CD4-positive, alpha-beta T cell treated with Interleukin-17A for 1 hour (primary cell): ENCODE data around the gene PASK.

Experiments
- DNase-seq: peaks from one replicate; pipeline ENCODE4 v3.0.0-alpha.2; 2020

PASK gene

DNA sequence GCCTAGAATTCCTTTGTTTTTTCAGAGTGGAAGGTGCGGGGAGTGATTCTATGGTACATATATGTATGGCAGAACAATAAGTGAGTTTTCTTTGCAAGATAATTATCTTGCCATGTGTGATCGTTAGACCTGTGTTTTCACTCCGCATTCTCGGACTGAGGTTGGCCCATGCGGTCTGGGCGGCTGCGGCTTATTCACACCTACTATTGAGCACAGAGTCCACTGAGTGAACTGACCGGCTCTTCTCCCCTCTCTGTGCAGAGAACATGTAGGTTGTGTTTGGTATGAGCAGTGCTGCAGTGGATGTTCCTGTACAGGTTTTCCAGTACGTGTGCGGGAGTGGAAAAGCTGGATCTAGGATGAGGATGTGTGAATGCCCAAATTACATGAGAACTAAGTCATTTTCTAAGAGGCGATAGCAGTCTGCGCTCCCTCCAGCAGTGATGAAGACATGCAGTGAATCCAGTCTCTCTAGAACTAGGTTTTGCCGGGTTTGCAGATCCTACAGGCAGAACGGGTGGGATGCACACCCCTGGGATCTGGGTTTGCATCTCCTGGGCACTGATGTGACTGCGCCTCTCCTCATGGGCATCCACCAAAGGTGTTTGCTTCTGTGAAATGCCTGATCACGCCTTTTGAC, 74.3 kb downstream of the PASK start:
- no peak for DNase-seq

DNA sequence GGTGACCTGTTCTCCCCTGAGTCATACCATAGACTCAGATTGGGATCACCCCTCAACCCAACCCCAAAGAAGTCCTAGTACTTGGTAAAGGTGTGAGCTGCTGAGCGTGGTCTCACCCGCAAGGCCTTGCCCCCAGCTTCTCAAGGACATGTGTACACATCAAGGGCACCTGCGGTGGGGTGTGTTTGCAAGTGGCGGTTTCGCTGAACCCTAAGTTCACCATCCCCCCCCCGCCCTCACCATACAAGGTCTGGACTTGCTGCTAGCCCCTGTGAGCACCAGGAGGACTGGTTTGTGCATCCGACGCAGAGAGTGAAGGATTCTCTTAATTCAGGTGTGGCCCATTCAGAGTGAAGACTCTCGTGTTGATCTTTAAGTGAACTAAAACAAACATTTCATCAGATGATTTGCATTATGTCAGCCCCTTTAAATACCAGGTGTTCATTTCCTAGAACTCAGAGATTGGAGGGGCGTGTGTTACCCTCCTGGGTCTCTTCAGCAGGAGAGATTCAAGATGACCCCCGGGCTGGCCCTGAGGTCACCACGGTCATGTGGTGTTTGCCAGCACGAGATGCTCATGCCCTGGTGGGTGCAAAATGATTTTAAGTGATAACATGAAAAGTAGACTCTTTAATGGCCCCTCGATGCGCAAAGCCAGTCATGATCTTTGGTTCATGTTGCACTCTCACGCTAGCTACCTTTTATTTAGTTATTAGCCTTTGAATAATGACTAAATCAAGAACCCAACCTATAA, 75.0 kb downstream of the PASK start:
- no peak for DNase-seq

GRCh38 chr2:241073166-241074064, 75.9 kb downstream of the PASK start:
- no peak for DNase-seq

GRCh38 chr2:241072553-241073165, 76.6 kb downstream of the PASK start:
- no peak for DNase-seq

DNA sequence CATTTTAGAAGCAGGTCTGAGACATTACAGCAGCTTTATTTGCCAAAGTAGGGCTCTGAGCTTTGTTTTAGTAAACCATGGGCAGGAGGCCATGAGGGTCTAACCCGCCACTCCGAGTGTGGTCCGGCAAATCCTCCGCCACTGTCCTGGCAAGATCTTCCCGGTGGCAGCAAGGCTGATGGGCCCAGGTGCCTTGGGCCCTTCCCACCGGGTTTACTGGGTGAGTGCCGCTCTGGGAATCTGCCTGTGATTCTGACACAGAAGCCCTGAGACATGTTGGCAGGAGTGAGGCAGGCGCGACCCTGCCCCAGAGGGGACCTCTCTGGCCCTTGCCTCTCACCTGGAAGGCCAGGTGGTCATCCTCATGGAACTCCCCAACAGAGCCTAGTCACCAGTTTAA, 77.1 kb downstream of the PASK start:
- no peak for DNase-seq

DNA sequence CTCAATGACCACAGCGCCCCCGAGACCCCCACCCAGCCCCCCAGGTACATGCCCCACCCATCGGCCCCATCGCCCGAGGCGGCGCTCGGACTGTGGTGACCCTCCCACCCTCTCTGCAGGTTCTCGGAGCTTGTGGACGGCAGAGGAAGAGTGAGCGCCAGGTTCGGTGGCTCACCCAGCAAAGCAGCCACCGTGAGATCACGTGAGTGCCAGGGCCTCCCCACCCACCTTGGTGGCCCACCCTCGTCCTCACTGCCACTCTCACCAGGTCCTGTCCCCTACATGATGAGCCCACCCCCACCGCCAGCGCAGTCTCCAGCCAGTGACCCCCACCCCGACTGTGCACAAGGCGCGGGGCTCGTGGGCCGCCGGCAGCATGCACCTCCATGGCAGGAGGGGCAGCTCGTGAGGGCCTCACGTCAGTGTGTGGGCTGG, 77.6 kb downstream of the PASK start:
- DNase-seq = no peak

- no peak for DNase-seq
Measured at GRCh38 chr2:241070811-241071676, 78.2 kb downstream of the PASK start.

DNA sequence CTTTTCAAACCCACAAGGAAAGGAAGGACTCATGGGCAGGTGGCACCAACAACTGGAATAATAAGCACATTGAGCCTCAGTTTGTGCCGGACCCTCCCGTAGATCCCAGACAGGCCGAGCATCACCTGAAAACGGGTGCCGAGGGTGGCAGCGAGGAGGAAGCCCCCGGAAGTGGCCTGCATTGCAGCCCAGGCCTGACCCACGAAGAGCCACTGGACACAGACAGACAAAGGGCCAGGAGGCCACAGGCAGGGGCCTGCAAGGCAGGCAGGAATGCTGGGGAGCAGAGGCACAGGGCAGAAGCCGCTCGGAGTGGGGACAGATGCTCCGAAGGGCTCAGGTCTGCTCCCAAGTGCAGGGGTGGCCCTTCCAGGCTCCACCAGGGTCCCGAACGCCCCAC, 78.9 kb downstream of the PASK start:
- DNase-seq = no peak

DNA sequence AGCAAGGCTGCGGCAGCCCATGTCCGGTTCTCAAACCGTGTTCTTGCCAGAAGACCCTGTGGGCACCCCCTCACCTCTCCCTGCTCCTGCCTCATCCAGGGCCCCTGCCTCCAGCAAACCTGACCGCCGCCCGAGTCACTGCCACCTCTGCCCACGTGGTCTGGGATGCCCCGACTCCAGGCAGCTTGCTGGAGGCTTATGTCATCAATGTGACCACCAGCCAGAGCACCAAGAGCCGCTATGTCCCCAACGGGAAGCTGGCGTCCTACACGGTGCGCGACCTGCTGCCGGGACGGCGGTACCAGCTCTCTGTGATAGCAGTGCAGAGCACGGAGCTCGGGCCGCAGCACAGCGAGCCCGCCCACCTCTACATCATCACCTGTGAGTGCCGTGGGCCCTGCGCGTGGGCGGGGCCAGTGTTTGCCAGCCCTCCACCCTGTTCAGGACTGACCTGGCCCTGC, 79.4 kb downstream of the PASK start:
- DNase-seq = no peak

DNA sequence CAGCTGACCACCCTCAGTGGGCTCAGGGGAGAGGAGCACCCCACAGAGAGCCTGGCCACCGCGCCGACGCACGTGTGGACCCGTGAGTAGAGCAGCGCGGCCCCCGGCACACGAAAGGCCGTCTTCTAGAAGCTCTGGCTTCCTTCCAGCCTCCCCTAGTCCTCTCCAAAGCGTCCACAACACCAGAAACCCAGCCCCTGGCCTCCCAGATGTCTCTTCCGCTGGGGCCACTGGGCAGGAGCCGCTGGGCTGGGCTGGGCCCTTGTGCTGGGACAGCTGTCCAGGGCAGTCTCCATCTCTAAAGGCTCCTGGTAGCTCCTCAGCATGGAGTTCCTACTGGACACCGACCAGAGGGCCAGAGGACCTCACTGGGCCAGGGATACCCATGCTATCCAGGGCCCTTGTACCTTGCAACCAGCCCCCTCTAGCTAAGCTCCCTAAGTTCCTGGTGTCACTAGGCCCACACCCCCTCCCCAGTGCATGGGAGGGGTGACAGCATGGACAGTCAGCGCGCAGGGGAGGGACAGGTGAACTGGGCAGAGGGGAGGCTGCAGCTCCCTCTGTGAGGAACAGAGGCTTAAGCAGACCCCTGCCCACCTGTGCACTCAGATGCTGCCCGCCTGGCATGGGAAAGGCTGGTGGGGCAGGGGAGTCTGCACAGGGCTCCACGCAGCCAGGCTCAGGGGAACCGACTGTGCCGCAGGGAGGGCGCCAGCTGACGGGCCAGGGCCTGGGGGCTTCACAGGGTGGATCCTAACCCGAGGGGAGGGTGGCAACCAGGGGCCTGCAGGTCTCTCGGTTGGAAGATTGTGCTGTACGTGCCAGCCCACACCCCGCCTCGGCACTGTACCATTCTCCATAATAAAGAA, 80.1 kb downstream of the PASK start:
- no peak for DNase-seq

GRCh38 chr2:241068136-241068941, 80.9 kb downstream of the PASK start:
- DNase-seq = no peak

GRCh38 chr2:241067501-241068135, 81.7 kb downstream of the PASK start:
- no peak for DNase-seq

DNA sequence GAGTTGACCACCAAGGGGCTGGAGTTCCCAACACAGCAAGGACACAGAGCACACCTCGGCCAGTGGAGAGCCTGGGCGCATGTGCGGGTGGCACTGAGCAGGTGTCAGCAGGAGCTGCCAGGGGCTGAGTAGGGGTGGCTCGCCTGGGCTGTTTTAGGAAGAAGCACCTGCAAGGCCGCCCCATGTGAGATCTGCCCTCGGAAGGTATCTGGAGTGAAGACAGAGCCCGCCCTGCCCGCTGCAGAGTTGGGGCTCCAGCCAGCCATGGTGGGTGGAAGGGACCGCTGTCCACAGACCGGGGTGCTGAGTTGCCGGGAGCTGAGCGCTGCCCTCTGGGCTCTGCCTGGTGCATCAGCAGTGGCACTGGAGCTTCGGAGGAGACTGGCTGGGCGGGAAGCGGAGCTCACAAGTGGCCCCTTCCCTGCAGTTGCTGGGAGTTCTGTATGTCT, 82.4 kb downstream of the PASK start:
- no peak for DNase-seq

DNA sequence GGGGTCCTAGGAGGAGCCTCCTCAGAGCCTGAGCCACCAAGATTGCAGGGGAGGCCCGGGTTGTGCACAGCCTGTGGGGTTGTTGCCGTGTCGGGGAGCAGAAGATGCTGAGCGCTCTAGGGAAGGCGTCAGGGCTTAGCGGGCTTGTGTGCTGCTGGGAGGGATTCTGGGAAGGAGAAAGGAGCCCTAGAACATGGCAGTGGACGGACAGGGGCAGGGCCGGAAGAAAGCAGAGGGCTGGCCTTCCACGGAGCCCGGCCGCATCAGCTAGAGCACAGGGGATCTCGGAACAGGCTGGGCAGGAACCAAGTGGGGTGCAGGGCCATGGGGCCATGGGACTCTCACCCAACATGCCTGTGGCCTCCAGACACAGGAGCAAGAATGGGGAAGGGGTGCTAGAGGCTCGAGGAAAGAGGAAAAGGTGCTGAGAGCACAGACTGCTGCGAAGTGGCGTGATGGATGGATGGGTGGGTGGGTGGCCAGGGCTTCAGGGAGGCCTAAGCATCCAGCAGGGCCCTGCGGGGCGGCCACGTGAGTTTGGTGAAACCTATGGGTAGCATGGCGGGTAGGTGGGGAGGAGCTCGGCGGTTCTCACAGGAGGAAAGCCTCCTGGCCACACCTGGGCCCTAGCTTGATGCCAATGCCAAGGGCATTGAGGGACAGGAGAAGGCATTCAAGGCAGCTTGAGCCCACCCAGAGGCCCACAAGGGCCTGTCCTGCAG, 82.9 kb downstream of the PASK start:
- DNase-seq = no peak

- DNase-seq = no peak
Measured at GRCh38 chr2:241065355-241065803, 83.9 kb downstream of the PASK start.

GRCh38 chr2:241064802-241065354, 84.4 kb downstream of the PASK start:
- no peak for DNase-seq

GRCh38 chr2:241064008-241064801, 85.1 kb downstream of the PASK start:
- peak; percentile 67 for DNase-seq

DNA sequence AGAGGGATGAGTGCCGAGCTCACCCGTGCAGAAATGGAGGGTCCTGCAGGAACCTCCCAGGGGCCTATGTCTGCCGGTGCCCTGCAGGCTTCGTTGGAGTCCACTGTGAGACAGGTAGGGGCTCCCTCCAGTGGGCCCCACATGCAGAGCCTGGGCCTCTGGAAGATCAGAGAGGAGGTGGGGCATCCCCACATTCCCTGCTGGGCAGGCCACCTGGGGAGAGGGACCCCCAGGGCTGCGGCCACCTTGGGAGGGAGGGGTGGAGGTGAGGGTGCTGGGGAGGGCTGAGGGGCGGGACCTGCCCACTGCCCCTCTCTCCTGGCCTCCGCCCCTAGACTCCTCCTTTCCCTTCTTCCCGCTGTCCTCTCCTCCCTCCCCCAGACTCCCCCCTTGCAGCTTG, 85.7 kb downstream of the PASK start:
- DNase-seq = no peak
